Upper lobe of left lung (tissue), 6 donors: ENCODE data around the gene DYSF. TPM values are rescaled to one million over a fixed set of nuclear protein-coding genes. Genes with fewer than 3 reads are reported as not detected.

Experiments
- ATAC-seq, 2 donors: fragments of 200-7000 bp; cut with Tn5 transposase; one replicate each; pipeline ENCODE4 v1.9.1; 2022; ENCODE audit warnings: mild to moderate bottlenecking in 2 of 2, moderate library complexity in 2 of 2; ENCODE audit not compliant: low FRiP score in 2 of 2
- DNase-seq, 2 donors: peaks; one replicate each; pipeline ENCODE4 v3.0.0-alpha.2; 2019 to 2020
- H3K27ac ChIP-seq, 4 donors: fragments of 200-600 bp; sonication (generic); one replicate each; pipeline ENCODE4 v1.5.1; 2016 to 2019
- H3K27me3 ChIP-seq, 4 donors: fragments of 200-600 bp; sonication (generic); one replicate each; pipeline ENCODE4 v1.5.1; 2017 to 2019
- H3K36me3 ChIP-seq, 4 donors: fragments of 200-600 bp; sonication (generic); one replicate each; pipeline ENCODE4 v1.5.1; 2016 to 2019
- H3K4me1 ChIP-seq, 4 donors: fragments of 200-600 bp; sonication (generic); one replicate each; pipeline ENCODE4 v1.5.1; 2018 to 2019
- H3K4me3 ChIP-seq, 4 donors: fragments of 200-600 bp; sonication (generic); one replicate each; pipeline ENCODE4 v1.5.1; 2017 to 2019; ENCODE audit warnings: mild to moderate bottlenecking in 2 of 4, moderate library complexity in 1 of 4
- H3K9me3 ChIP-seq, 4 donors: fragments of 200-600 bp; sonication (generic); one replicate each; pipeline ENCODE4 v1.5.1; 2018 to 2019
- EP300 ChIP-seq, 4 donors: sonication (generic); formaldehyde crosslinking; IDR thresholded peaks; one replicate each; pipeline ENCODE4 v1.5.1; 2017; ENCODE audit warnings: antibody characterized with exemption in 4 of 4, control low read depth in 2 of 4
- POLR2A ChIP-seq, 4 donors: fragments of 450-650 bp; IDR thresholded peaks; one replicate each; pipeline ENCODE4 v1.5.1; 2016 to 2017; ENCODE audit warnings: antibody characterized with exemption in 4 of 4, mild to moderate bottlenecking in 2 of 4
- POLR2AphosphoS5 ChIP-seq, 2 donors: sonication (generic); formaldehyde crosslinking; IDR thresholded peaks; one replicate each; pipeline ENCODE4 v1.5.1; 2017; ENCODE audit warnings: antibody characterized with exemption in 2 of 2
- WGBS, 2 donors: methylation state at CpG; one replicate each; pipeline ENCODE4 v1.1.5; 2017 to 2018; 5-methylcytosine and 5-hydroxymethylcytosine counted together
- total RNA-seq, 6 donors: library from RNA; depleted of rRNA in 4 of 6; stranded (reverse); fragments of >200 nt in 4 of 6; gene quantifications; one replicate each; pipeline versions ENCODE4 v1.1.0 to v1.2.1, GENCODE V29; 2016 to 2021
- TF ChIP-seq, protein P1 (sequence below), 6 experiments: fragments of 450-650 bp in 4 of 6; fragments of 200-600 bp in 2 of 6; sonication (generic) in 2 of 6; IDR thresholded peaks; one replicate each; pipeline ENCODE4 v1.5.1; 2016 to 2019; ENCODE audit warnings: antibody characterized with exemption in 6 of 6
- donor health status: DM: no; HTN: no; CAD: no; lungs with moderate emphysema.
- donor health status: DM: no; HTN: yes; CAD: no; lungs with severe emphysema.

DYSF gene
- total RNA-seq, 6 donors from 2014 or later: 17.5 to 72.7 (median 42.7) TPM

GRCh38 chr2:71702971-71703898, 249.9 kb downstream of the DYSF start:
- Histone ChIP-seq H3K9me3 (no peaks in the 10 kb centered on the region), H3K36me3 (no peaks in the 10 kb centered on the region), H3K4me3 (no peak overlapping the region), H3K4me1 (peaks cover 0 to 7% (median 0%) of the 10 kb centered on the region in 4 donors), H3K27ac (no peak overlapping the region), H3K27me3 (no peaks in the 10 kb centered on the region)
- DNase-seq: peak in 1 of 2 donors; percentile 18
- TF ChIP-seq EP300 (IDR thresholded peaks at IDR 0.05): no peak
- TF ChIP-seq POLR2A (IDR thresholded peaks at IDR 0.05): no peak
- TF ChIP-seq, protein P1, sequence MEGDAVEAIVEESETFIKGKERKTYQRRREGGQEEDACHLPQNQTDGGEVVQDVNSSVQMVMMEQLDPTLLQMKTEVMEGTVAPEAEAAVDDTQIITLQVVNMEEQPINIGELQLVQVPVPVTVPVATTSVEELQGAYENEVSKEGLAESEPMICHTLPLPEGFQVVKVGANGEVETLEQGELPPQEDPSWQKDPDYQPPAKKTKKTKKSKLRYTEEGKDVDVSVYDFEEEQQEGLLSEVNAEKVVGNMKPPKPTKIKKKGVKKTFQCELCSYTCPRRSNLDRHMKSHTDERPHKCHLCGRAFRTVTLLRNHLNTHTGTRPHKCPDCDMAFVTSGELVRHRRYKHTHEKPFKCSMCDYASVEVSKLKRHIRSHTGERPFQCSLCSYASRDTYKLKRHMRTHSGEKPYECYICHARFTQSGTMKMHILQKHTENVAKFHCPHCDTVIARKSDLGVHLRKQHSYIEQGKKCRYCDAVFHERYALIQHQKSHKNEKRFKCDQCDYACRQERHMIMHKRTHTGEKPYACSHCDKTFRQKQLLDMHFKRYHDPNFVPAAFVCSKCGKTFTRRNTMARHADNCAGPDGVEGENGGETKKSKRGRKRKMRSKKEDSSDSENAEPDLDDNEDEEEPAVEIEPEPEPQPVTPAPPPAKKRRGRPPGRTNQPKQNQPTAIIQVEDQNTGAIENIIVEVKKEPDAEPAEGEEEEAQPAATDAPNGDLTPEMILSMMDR (IDR thresholded peaks at IDR 0.05): no peak
- TF ChIP-seq POLR2AphosphoS5 (IDR thresholded peaks at IDR 0.05): no peak
- WGBS, 2 donors: 81 to 86% methylated on average over 10 to 12 of the region's 13 CpGs
- ATAC-seq: no peak

DNA sequence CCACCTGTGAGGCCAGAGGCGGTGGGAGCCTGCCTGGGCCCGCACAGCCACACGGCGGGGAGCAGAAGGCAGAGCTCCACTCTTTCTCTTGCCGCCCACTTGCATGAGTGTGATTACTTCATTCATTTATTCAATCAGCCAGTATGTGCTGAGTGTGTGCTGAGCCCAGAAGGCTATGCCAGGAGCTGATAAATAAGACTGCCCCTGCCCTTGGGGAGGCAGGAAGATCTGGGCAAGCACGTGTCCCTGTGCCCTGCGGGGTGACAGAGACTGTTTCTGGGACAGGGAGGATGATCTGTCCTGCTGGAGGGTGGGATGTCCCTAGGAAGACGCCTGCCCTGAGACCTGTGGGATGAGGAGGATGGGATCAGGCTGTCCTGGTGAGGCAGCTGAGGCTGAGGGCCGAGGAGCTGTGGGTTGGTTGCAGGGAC, 250.8 kb downstream of the DYSF start:
- Histone ChIP-seq H3K4me3 (no peak overlapping the region), H3K4me1 (peaks cover 0 to 7% (median 0%) of the 10 kb centered on the region in 4 donors), H3K27me3 (no peaks in the 10 kb centered on the region), H3K27ac (no peak overlapping the region), H3K36me3 (no peaks in the 10 kb centered on the region), H3K9me3 (no peaks in the 10 kb centered on the region)
- TF ChIP-seq EP300 (IDR thresholded peaks at IDR 0.05) (no peak), POLR2AphosphoS5 (IDR thresholded peaks at IDR 0.05) (no peak), POLR2A (IDR thresholded peaks at IDR 0.05) (no peak)
- TF ChIP-seq, protein P1 (IDR thresholded peaks at IDR 0.05): no peak
- 85 to 88% methylated on average over 9 of the region's 9 CpGs for WGBS, 2 donors
- ATAC-seq (no peak), DNase-seq (no peak)

- no peak for ATAC-seq
- 71 to 72% methylated on average over 5 of the region's 5 CpGs for WGBS, 2 donors
- H3K4me3 ChIP-seq: no peak overlapping the region
- no peak overlapping the region for H3K27ac ChIP-seq
- no peaks in the 10 kb centered on the region for H3K9me3 ChIP-seq
- H3K36me3 ChIP-seq: no peaks in the 10 kb centered on the region
- no peak for DNase-seq
- H3K27me3 ChIP-seq: no peaks in the 10 kb centered on the region
- no peak for TF ChIP-seq EP300 (IDR thresholded peaks at IDR 0.05)
- TF ChIP-seq, protein P1 (IDR thresholded peaks at IDR 0.05): no peak
- TF ChIP-seq POLR2A (IDR thresholded peaks at IDR 0.05): no peak
- no peak for TF ChIP-seq POLR2AphosphoS5 (IDR thresholded peaks at IDR 0.05)
- peaks cover 0 to 7% (median 0%) of the 10 kb centered on the region in 4 donors for H3K4me1 ChIP-seq
Observed at GRCh38 chr2:71704688-71705087, 251.3 kb downstream of the DYSF start.

- no peaks in the 10 kb centered on the region for H3K36me3 ChIP-seq
- no peak for ATAC-seq
- TF ChIP-seq POLR2A (IDR thresholded peaks at IDR 0.05): no peak
- no peak for TF ChIP-seq EP300 (IDR thresholded peaks at IDR 0.05)
- H3K4me1 ChIP-seq: peaks cover 0 to 7% (median 0%) of the 10 kb centered on the region in 4 donors
- no peak overlapping the region for H3K27ac ChIP-seq
- WGBS, 2 donors: 94 to 97% methylated on average over 9 to 19 of the region's 19 CpGs
- no peaks in the 10 kb centered on the region for H3K27me3 ChIP-seq
- no peak overlapping the region for H3K4me3 ChIP-seq
- DNase-seq: no peak
- H3K9me3 ChIP-seq: no peaks in the 10 kb centered on the region
Observed at GRCh38 chr2:71705171-71705960, 252.0 kb downstream of the DYSF start.

DNA sequence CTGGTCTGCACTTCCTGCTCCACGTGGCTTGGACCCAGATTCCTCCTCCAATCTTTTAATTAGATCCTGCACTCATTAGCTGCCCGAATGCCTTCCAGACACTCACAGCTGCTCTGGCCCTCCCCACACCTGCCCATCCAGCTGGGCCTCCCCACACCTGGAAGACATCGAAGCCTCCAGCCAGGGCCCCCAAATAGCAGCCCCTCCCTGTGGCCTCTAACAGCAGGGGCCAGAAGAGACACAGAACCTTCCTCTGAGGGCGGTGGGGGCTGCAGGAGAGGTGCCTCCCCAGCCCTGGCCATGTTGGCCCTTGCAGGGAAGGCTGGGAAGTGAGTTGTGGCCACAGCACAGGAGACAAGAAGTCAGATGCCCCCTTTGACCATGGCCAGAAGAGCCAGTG, 252.8 kb downstream of the DYSF start:
- ATAC-seq (no peak), DNase-seq (no peak)
- no peaks in the 10 kb centered on the region for H3K27me3 ChIP-seq
- H3K9me3 ChIP-seq: no peaks in the 10 kb centered on the region
- H3K4me1 ChIP-seq: peaks cover 0 to 7% (median 3%) of the 10 kb centered on the region in 4 donors
- no peak overlapping the region for H3K4me3 ChIP-seq
- 82 to 84% methylated on average over 3 to 4 of the region's 4 CpGs for WGBS, 2 donors
- H3K27ac ChIP-seq: no peak overlapping the region
- no peaks in the 10 kb centered on the region for H3K36me3 ChIP-seq
- TF ChIP-seq POLR2A (IDR thresholded peaks at IDR 0.05) (no peak), EP300 (IDR thresholded peaks at IDR 0.05) (no peak), POLR2AphosphoS5 (IDR thresholded peaks at IDR 0.05) (no peak)
- TF ChIP-seq, protein P1 (IDR thresholded peaks at IDR 0.05): no peak
